ENCODE data around the gene CYB5A. TPM values are rescaled to one million over a fixed set of nuclear protein-coding genes. Genes with fewer than 3 reads are reported as not detected.

Gene CYB5A
- total RNA-seq, 1 donor from 2014 or later: 30.1 TPM

GRCh38 chr18:74226666-74227065, 65.1 kb downstream of the CYB5A start:
- H3K4me1 Mint-ChIP-seq (ENCODE audit: low read depth): no peaks in the 10 kb centered on the region
- no peak for DNase-seq (ENCODE audit: low spot score)
- no peaks in the 10 kb centered on the region for H3K9me3 Mint-ChIP-seq (ENCODE audit: low read depth)
- TF ChIP-seq CTCF (IDR thresholded peaks at IDR 0.05): no peak
- no peak overlapping the region for H3K4me3 Mint-ChIP-seq (ENCODE audit: unreplicated experiment)
- no peak overlapping the region for H3K27ac Mint-ChIP-seq (ENCODE audit: unreplicated experiment)
- peaks cover 2% of the 10 kb centered on the region for H3K27me3 Mint-ChIP-seq (ENCODE audit: low read depth)
- no peaks in the 10 kb centered on the region for H3K36me3 Mint-ChIP-seq (ENCODE audit: low read depth)

- H3K4me3 Mint-ChIP-seq (ENCODE audit: unreplicated experiment): no peak overlapping the region
- no peaks in the 10 kb centered on the region for H3K36me3 Mint-ChIP-seq (ENCODE audit: low read depth)
- H3K4me1 Mint-ChIP-seq (ENCODE audit: low read depth): no peaks in the 10 kb centered on the region
- no peaks in the 10 kb centered on the region for H3K9me3 Mint-ChIP-seq (ENCODE audit: low read depth)
- TF ChIP-seq CTCF (IDR thresholded peaks at IDR 0.05): no peak
- DNase-seq (ENCODE audit: low spot score): no peak
- H3K27me3 Mint-ChIP-seq (ENCODE audit: low read depth): peaks cover 2% of the 10 kb centered on the region
- H3K27ac Mint-ChIP-seq (ENCODE audit: unreplicated experiment): no peak overlapping the region
Measured at GRCh38 chr18:74226156-74226555, 65.6 kb downstream of the CYB5A start.

- H3K36me3 Mint-ChIP-seq (ENCODE audit: low read depth): no peaks in the 10 kb centered on the region
- no peak for TF ChIP-seq CTCF (IDR thresholded peaks at IDR 0.05)
- no peak overlapping the region for H3K4me3 Mint-ChIP-seq (ENCODE audit: unreplicated experiment)
- H3K9me3 Mint-ChIP-seq (ENCODE audit: low read depth): no peaks in the 10 kb centered on the region
- no peak for DNase-seq (ENCODE audit: low spot score)
- H3K27me3 Mint-ChIP-seq (ENCODE audit: low read depth): peaks cover 2% of the 10 kb centered on the region
- no peak overlapping the region for H3K27ac Mint-ChIP-seq (ENCODE audit: unreplicated experiment)
- no peaks in the 10 kb centered on the region for H3K4me1 Mint-ChIP-seq (ENCODE audit: low read depth)
Measured at GRCh38 chr18:74225193-74225840, 66.4 kb downstream of the CYB5A start.

- H3K27ac Mint-ChIP-seq (ENCODE audit: unreplicated experiment): no peak overlapping the region
- DNase-seq (ENCODE audit: low spot score): no peak
- no peaks in the 10 kb centered on the region for H3K27me3 Mint-ChIP-seq (ENCODE audit: low read depth)
- H3K4me1 Mint-ChIP-seq (ENCODE audit: low read depth): no peaks in the 10 kb centered on the region
- no peak overlapping the region for H3K4me3 Mint-ChIP-seq (ENCODE audit: unreplicated experiment)
- H3K9me3 Mint-ChIP-seq (ENCODE audit: low read depth): no peaks in the 10 kb centered on the region
- H3K36me3 Mint-ChIP-seq (ENCODE audit: low read depth): no peaks in the 10 kb centered on the region
- TF ChIP-seq CTCF (IDR thresholded peaks at IDR 0.05): no peak
Measured at GRCh38 chr18:74222710-74223494, 68.9 kb downstream of the CYB5A start.

- Mint-ChIP-seq H3K27ac (ENCODE audit: unreplicated experiment) (no peak overlapping the region), H3K4me3 (ENCODE audit: unreplicated experiment) (no peak overlapping the region), H3K36me3 (ENCODE audit: low read depth) (no peaks in the 10 kb centered on the region), H3K4me1 (ENCODE audit: low read depth) (no peaks in the 10 kb centered on the region), H3K9me3 (ENCODE audit: low read depth) (no peaks in the 10 kb centered on the region), H3K27me3 (ENCODE audit: low read depth) (peaks cover under 1% of the 10 kb centered on the region)
- TF ChIP-seq CTCF (IDR thresholded peaks at IDR 0.05): no peak
- no peak for DNase-seq (ENCODE audit: low spot score)
Measured at GRCh38 chr18:74221081-74221480, 70.7 kb downstream of the CYB5A start.

Measured in chondrocyte (in vitro differentiated cells).